GM23338 (cell line): ENCODE data around the gene CCDC186. TPM values are rescaled to one million over a fixed set of nuclear protein-coding genes. Genes with fewer than 3 reads are reported as not detected.

ENCODE experiments used
- ATAC-seq: fragments of 200-7000 bp; cut with Tn5 transposase; 3 replicates; pipeline ENCODE4 v1.9.1; 2020
- DNase-seq: peaks from one replicate; pipeline ENCODE4 v3.0.0-alpha.2; 2015; ENCODE audit warnings: low spot score
- H2AFZ ChIP-seq: fragments of 200-600 bp; sonication (generic); 2 replicates; pipeline ENCODE4 v1.8.0; 2016; ENCODE audit warnings: antibody characterized with exemption, mild to moderate bottlenecking, moderate library complexity
- H3F3A ChIP-seq: fragments of 200-600 bp; sonication (generic); replicated peaks from 2 replicates; pipeline ENCODE4 v1.8.0; 2017; ENCODE audit warnings: antibody characterized with exemption, mixed run types, low read depth
- H3K27ac ChIP-seq: fragments of 200-600 bp; sonication (generic); 2 replicates; pipeline ENCODE4 v1.6.1; 2016; ENCODE audit warnings: low read depth
- H3K27me3 ChIP-seq: fragments of 200-600 bp; sonication (generic); 2 replicates; pipeline ENCODE4 v1.8.0; 2016; ENCODE audit warnings: mild to moderate bottlenecking, mixed run types, moderate library complexity; ENCODE audit not compliant: insufficient read depth
- H3K36me3 ChIP-seq: fragments of 200-600 bp; sonication (generic); 2 replicates; pipeline ENCODE4 v1.8.0; 2016; ENCODE audit warnings: mild to moderate bottlenecking; ENCODE audit not compliant: insufficient read depth
- H3K4me1 ChIP-seq: fragments of 200-600 bp; sonication (generic); 2 replicates; pipeline ENCODE4 v1.8.0; 2016; ENCODE audit warnings: mild to moderate bottlenecking, moderate library complexity; ENCODE audit not compliant: insufficient read depth
- H3K4me2 ChIP-seq: fragments of 200-600 bp; sonication (generic); 2 replicates; pipeline ENCODE4 v1.7.1; 2017; ENCODE audit warnings: mixed run types
- H3K4me3 ChIP-seq: fragments of 200-600 bp; sonication (generic); 2 replicates; pipeline ENCODE4 v1.6.1; 2016; ENCODE audit warnings: mixed run types
- H3K79me2 ChIP-seq: fragments of 200-600 bp; sonication (generic); replicated peaks from 2 replicates; pipeline ENCODE4 v1.8.0; 2017; ENCODE audit warnings: mild to moderate bottlenecking; ENCODE audit not compliant: insufficient read depth
- H3K9me2 ChIP-seq: fragments of 200-600 bp; sonication (generic); 2 replicates; pipeline ENCODE4 v1.8.0; 2017; ENCODE audit not compliant: insufficient read depth
- H4K20me1 ChIP-seq: fragments of 200-600 bp; sonication (generic); replicated peaks from 2 replicates; pipeline ENCODE4 v1.8.0; 2017; ENCODE audit warnings: mild to moderate bottlenecking; ENCODE audit not compliant: insufficient read depth
- H3K27ac Mint-ChIP-seq: 2 replicates; pipeline ENCODE4 v1.8.0; 2020; ENCODE audit warnings: inconsistent platforms, mild to moderate bottlenecking, moderate library complexity, mixed read lengths
- H3K27me3 Mint-ChIP-seq: 3 replicates; pipeline ENCODE4 v1.8.0; 2022; ENCODE audit warnings: low read depth, mild to moderate bottlenecking, moderate library complexity, mixed read lengths, inconsistent platforms; ENCODE audit not compliant: insufficient read depth, poor library complexity
- H3K36me3 Mint-ChIP-seq: 3 replicates; pipeline ENCODE4 v1.8.0; 2021; ENCODE audit warnings: low read depth, mild to moderate bottlenecking, inconsistent platforms, moderate library complexity, mixed read lengths
- H3K4me1 Mint-ChIP-seq: 3 replicates; pipeline ENCODE4 v1.8.0; 2020; ENCODE audit warnings: mild to moderate bottlenecking, inconsistent platforms, mixed read lengths
- H3K4me3 Mint-ChIP-seq: 3 replicates; pipeline ENCODE4 v1.8.0; 2021; ENCODE audit warnings: moderate library complexity, mild to moderate bottlenecking, inconsistent platforms, mixed read lengths
- H3K9me3 Mint-ChIP-seq: 3 replicates; pipeline ENCODE4 v1.8.0; 2020; ENCODE audit warnings: moderate library complexity, mild to moderate bottlenecking, inconsistent platforms, mixed read lengths
- CREB1 ChIP-seq: fragments of 250-450 bp; sonication (Bioruptor Pico); IDR thresholded peaks from 2 replicates; pipeline ENCODE4 v1.5.0; 2020; ENCODE audit warnings: low read depth, mild to moderate bottlenecking, moderate library complexity
- EZH2 ChIP-seq: fragments of 200-600 bp; sonication (generic); IDR thresholded peaks from one replicate; pipeline ENCODE4 v1.8.0; 2017; ENCODE audit warnings: antibody characterized with exemption, mild to moderate bottlenecking, low read depth; ENCODE audit not compliant: unreplicated experiment
- EZH2phosphoT487 ChIP-seq: fragments of 200-600 bp; sonication (generic); IDR thresholded peaks from one replicate; pipeline ENCODE4 v1.8.1; 2018; ENCODE audit warnings: antibody characterized with exemption; ENCODE audit not compliant: unreplicated experiment
- JUNB ChIP-seq: IDR thresholded peaks from one replicate; pipeline ENCODE4 v1.6.1; 2016; ENCODE audit warnings: antibody characterized with exemption; ENCODE audit not compliant: unreplicated experiment
- NANOG ChIP-seq: IDR thresholded peaks from 2 replicates; pipeline ENCODE4 v1.6.1; 2016; ENCODE audit warnings: antibody characterized with exemption, borderline replicate concordance
- POLR2AphosphoS5 ChIP-seq: IDR thresholded peaks from 2 replicates; pipeline ENCODE4 v1.6.1; 2016; ENCODE audit warnings: antibody characterized with exemption, low read depth
- STAT1 ChIP-seq: IDR thresholded peaks from one replicate; pipeline ENCODE4 v1.6.1; 2016; ENCODE audit warnings: antibody characterized with exemption; ENCODE audit not compliant: unreplicated experiment
- ZNF114 ChIP-seq: fragments of 250-450 bp; sonication (Bioruptor Pico); IDR thresholded peaks from 2 replicates; pipeline ENCODE4 v1.5.0; 2020; ENCODE audit warnings: mild to moderate bottlenecking, moderate library complexity
- ZNF331 ChIP-seq: fragments of 250-450 bp; sonication (Bioruptor Pico); IDR thresholded peaks from 2 replicates; pipeline ENCODE4 v1.5.0; 2020; ENCODE audit warnings: low read depth, mild to moderate bottlenecking, moderate library complexity
- ZNF462 ChIP-seq: fragments of 250-450 bp; sonication (Bioruptor Pico); IDR thresholded peaks from 2 replicates; pipeline ENCODE4 v1.5.0; 2020; ENCODE audit warnings: mild to moderate bottlenecking, moderate library complexity
- polyA plus RNA-seq: library from polyadenylated mRNA; unstranded; fragments of >200 nt; fragmentation: Nextera tagmentation; extraction: Ambion mirVana; gene quantifications from 2 replicates; pipeline ENCODE4 v1.2.1, GENCODE V29; 2016
- total RNA-seq: library from RNA; depleted of rRNA; stranded (reverse); fragments of >200 nt; shearing (Covaris generic); gene quantifications from 2 replicates; pipeline ENCODE4 v1.2.3, GENCODE V29; 2014
- TF ChIP-seq, protein P1 (sequence below): IDR thresholded peaks from 2 replicates; pipeline ENCODE4 v1.6.1; 2016; ENCODE audit warnings: antibody characterized with exemption
- TF ChIP-seq, protein P2 (sequence below), 2 experiments: fragments of 200-600 bp in 1 of 2; sonication (generic) in 1 of 2; conservative IDR thresholded peaks; 2 replicates each; pipeline versions ENCODE4 v1.5.1 to v1.6.1; 2016 to 2017; ENCODE audit warnings: antibody characterized with exemption in 2 of 2, low read depth in 2 of 2, mild to moderate bottlenecking in 2 of 2, moderate library complexity in 1 of 2
- TF ChIP-seq, protein P3 (sequence below): IDR thresholded peaks from one replicate; pipeline ENCODE4 v1.6.1; 2018; ENCODE audit warnings: antibody characterized with exemption; ENCODE audit not compliant: unreplicated experiment

CCDC186 gene
- total and polyA plus RNA-seq, 2 experiments from 2014 or later: 24.2 to 50.7 TPM

GRCh38 chr10:114143160-114143559, 30.8 kb downstream of the CCDC186 start:
- no peaks in the 10 kb centered on the region for H3K27me3 Mint-ChIP-seq
- no peak overlapping the region for H3K4me3 Mint-ChIP-seq
- no peaks in the 10 kb centered on the region for H3K4me1 ChIP-seq
- H3K79me2 ChIP-seq: no peaks in the 10 kb centered on the region
- H3K9me2 ChIP-seq: no peaks in the 10 kb centered on the region
- H2AFZ ChIP-seq: no peak overlapping the region
- no peak overlapping the region for H3K4me3 ChIP-seq
- H3K36me3 Mint-ChIP-seq: peaks cover 10% of the 10 kb centered on the region; the same call in 2 of the 3 replicates
- no peak for ATAC-seq
- peaks cover 11% of the 10 kb centered on the region for H3K36me3 ChIP-seq
- H4K20me1 ChIP-seq: no peaks in the 10 kb centered on the region
- no peak overlapping the region for H3K27ac ChIP-seq
- H3K4me1 Mint-ChIP-seq: no peaks in the 10 kb centered on the region
- DNase-seq: no peak
- no peaks in the 10 kb centered on the region for H3K27me3 ChIP-seq
- no peak overlapping the region for H3K27ac Mint-ChIP-seq
- no peaks in the 10 kb centered on the region for H3K9me3 Mint-ChIP-seq
- H3F3A ChIP-seq: no peaks in the 10 kb centered on the region
- H3K4me2 ChIP-seq: no peak overlapping the region
- TF ChIP-seq, protein P1, sequence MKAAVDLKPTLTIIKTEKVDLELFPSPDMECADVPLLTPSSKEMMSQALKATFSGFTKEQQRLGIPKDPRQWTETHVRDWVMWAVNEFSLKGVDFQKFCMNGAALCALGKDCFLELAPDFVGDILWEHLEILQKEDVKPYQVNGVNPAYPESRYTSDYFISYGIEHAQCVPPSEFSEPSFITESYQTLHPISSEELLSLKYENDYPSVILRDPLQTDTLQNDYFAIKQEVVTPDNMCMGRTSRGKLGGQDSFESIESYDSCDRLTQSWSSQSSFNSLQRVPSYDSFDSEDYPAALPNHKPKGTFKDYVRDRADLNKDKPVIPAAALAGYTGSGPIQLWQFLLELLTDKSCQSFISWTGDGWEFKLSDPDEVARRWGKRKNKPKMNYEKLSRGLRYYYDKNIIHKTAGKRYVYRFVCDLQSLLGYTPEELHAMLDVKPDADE: no peak
- TF ChIP-seq EZH2phosphoT487: no peak
- no peak for TF ChIP-seq NANOG
- TF ChIP-seq, protein P2, sequence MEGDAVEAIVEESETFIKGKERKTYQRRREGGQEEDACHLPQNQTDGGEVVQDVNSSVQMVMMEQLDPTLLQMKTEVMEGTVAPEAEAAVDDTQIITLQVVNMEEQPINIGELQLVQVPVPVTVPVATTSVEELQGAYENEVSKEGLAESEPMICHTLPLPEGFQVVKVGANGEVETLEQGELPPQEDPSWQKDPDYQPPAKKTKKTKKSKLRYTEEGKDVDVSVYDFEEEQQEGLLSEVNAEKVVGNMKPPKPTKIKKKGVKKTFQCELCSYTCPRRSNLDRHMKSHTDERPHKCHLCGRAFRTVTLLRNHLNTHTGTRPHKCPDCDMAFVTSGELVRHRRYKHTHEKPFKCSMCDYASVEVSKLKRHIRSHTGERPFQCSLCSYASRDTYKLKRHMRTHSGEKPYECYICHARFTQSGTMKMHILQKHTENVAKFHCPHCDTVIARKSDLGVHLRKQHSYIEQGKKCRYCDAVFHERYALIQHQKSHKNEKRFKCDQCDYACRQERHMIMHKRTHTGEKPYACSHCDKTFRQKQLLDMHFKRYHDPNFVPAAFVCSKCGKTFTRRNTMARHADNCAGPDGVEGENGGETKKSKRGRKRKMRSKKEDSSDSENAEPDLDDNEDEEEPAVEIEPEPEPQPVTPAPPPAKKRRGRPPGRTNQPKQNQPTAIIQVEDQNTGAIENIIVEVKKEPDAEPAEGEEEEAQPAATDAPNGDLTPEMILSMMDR (conservative IDR thresholded peaks at IDR 0.05; ENCODE audit: low read depth in 2 of 2): no peak
- TF ChIP-seq CREB1 (CRISPR knock-in tag): no peak
- no peak for TF ChIP-seq ZNF331 (CRISPR knock-in tag)
- no peak for TF ChIP-seq POLR2AphosphoS5
- TF ChIP-seq, protein P3, sequence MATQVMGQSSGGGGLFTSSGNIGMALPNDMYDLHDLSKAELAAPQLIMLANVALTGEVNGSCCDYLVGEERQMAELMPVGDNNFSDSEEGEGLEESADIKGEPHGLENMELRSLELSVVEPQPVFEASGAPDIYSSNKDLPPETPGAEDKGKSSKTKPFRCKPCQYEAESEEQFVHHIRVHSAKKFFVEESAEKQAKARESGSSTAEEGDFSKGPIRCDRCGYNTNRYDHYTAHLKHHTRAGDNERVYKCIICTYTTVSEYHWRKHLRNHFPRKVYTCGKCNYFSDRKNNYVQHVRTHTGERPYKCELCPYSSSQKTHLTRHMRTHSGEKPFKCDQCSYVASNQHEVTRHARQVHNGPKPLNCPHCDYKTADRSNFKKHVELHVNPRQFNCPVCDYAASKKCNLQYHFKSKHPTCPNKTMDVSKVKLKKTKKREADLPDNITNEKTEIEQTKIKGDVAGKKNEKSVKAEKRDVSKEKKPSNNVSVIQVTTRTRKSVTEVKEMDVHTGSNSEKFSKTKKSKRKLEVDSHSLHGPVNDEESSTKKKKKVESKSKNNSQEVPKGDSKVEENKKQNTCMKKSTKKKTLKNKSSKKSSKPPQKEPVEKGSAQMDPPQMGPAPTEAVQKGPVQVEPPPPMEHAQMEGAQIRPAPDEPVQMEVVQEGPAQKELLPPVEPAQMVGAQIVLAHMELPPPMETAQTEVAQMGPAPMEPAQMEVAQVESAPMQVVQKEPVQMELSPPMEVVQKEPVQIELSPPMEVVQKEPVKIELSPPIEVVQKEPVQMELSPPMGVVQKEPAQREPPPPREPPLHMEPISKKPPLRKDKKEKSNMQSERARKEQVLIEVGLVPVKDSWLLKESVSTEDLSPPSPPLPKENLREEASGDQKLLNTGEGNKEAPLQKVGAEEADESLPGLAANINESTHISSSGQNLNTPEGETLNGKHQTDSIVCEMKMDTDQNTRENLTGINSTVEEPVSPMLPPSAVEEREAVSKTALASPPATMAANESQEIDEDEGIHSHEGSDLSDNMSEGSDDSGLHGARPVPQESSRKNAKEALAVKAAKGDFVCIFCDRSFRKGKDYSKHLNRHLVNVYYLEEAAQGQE: no peak
- TF ChIP-seq EZH2: no peak
- TF ChIP-seq ZNF114: no peak
- TF ChIP-seq STAT1: no peak
- TF ChIP-seq ZNF462 (CRISPR knock-in tag): no peak
- TF ChIP-seq JUNB: no peak
